ENCODE measurements around the gene NTN3. TPM values are rescaled to one million over a fixed set of nuclear protein-coding genes. Genes with fewer than 3 reads are reported as not detected.
"Not testable (repeated sequence)": the region's sequence is repeated elsewhere in the genome, so short reads cannot be mapped to it uniquely, and the experiment has no call there.

NTN3 gene
- total RNA-seq, 1 experiment from 2014 or later = not detected

- Histone ChIP-seq H3K9me3 (no peaks in the 10 kb centered on the region), H3K27me3 (no peaks in the 10 kb centered on the region), H3K4me3 (no peak overlapping the region), H3K36me3 (peaks cover 90% of the 10 kb centered on the region)
- DNase-seq = no peak
Measured at GRCh38 chr16:2436110-2436509, 35.0 kb upstream of the NTN3 start.

- H3K4me3 ChIP-seq = no peak overlapping the region
- H3K27me3 ChIP-seq = no peaks in the 10 kb centered on the region
- no peak for DNase-seq
- peaks cover 87% of the 10 kb centered on the region for H3K36me3 ChIP-seq
- no peaks in the 10 kb centered on the region for H3K9me3 ChIP-seq
Measured at GRCh38 chr16:2437032-2437790, 33.9 kb upstream of the NTN3 start.

- no peak for DNase-seq
Measured at GRCh38 chr16:2438121-2438520, 33.0 kb upstream of the NTN3 start.

GRCh38 chr16:2439598-2439997 is 31.5 kb upstream of the NTN3 start:
- Histone ChIP-seq H3K4me3 (no peak overlapping the region), H3K36me3 (peaks cover 71% of the 10 kb centered on the region), H3K27me3 (no peaks in the 10 kb centered on the region), H3K9me3 (no peaks in the 10 kb centered on the region)
- no peak for DNase-seq

More at GRCh38 chr16:2438121-2438520, 33.0 kb upstream of the NTN3 start:
- Histone ChIP-seq H3K4me3 (no peak overlapping the region), H3K36me3 (peaks cover 79% of the 10 kb centered on the region), H3K9me3 (no peaks in the 10 kb centered on the region), H3K27me3 (no peaks in the 10 kb centered on the region)

GRCh38 chr16:2441143-2441804 is 29.8 kb upstream of the NTN3 start:
- peaks cover 78% of the 10 kb centered on the region for H3K36me3 ChIP-seq
- H3K4me3 ChIP-seq, DNase-seq, H3K9me3 ChIP-seq, H3K27me3 ChIP-seq: not testable (repeated sequence)

- H3K36me3 ChIP-seq = peaks cover 76% of the 10 kb centered on the region
- no peak for DNase-seq
- no peaks in the 10 kb centered on the region for H3K27me3 ChIP-seq
Measured at GRCh38 chr16:2443555-2443954, 27.5 kb upstream of the NTN3 start.

GRCh38 chr16:2447920-2448583 is 23.0 kb upstream of the NTN3 start:
- Histone ChIP-seq H3K9me3 (no peaks in the 10 kb centered on the region), H3K36me3 (peaks cover 74% of the 10 kb centered on the region), H3K4me3 (no peak overlapping the region), H3K27me3 (no peaks in the 10 kb centered on the region)
- no peak for DNase-seq

More at GRCh38 chr16:2443555-2443954, 27.5 kb upstream of the NTN3 start:
- no peak overlapping the region for H3K4me3 ChIP-seq
- H3K9me3 ChIP-seq = no peaks in the 10 kb centered on the region

GRCh38 chr16:2449118-2449517 is 22.0 kb upstream of the NTN3 start:
- no peak overlapping the region for H3K4me3 ChIP-seq
- H3K36me3 ChIP-seq = peaks cover 79% of the 10 kb centered on the region
- no peaks in the 10 kb centered on the region for H3K27me3 ChIP-seq
- DNase-seq = no peak
- no peaks in the 10 kb centered on the region for H3K9me3 ChIP-seq

GRCh38 chr16:2450535-2450934 is 20.6 kb upstream of the NTN3 start:
- no peaks in the 10 kb centered on the region for H3K27me3 ChIP-seq
- no peak for DNase-seq
- no peaks in the 10 kb centered on the region for H3K9me3 ChIP-seq
- H3K4me3 ChIP-seq = no peak overlapping the region
- peaks cover 82% of the 10 kb centered on the region for H3K36me3 ChIP-seq

- no peak for DNase-seq
- Histone ChIP-seq H3K4me3 (no peak overlapping the region), H3K9me3 (no peaks in the 10 kb centered on the region), H3K36me3 (peaks cover 82% of the 10 kb centered on the region), H3K27me3 (no peaks in the 10 kb centered on the region)
Measured at GRCh38 chr16:2450975-2451381, 20.1 kb upstream of the NTN3 start.

GRCh38 chr16:2451851-2452320 is 19.2 kb upstream of the NTN3 start:
- Histone ChIP-seq H3K9me3 (no peaks in the 10 kb centered on the region), H3K36me3 (peaks cover 82% of the 10 kb centered on the region), H3K4me3 (no peak overlapping the region), H3K27me3 (no peaks in the 10 kb centered on the region)
- no peak for DNase-seq

GRCh38 chr16:2452650-2453049 is 18.4 kb upstream of the NTN3 start:
- no peak for DNase-seq
- Histone ChIP-seq H3K36me3 (peaks cover 84% of the 10 kb centered on the region), H3K27me3 (no peaks in the 10 kb centered on the region), H3K9me3 (no peaks in the 10 kb centered on the region), H3K4me3 (no peak overlapping the region)

- Histone ChIP-seq H3K36me3 (peaks cover 65% of the 10 kb centered on the region), H3K4me3 (no peak overlapping the region), H3K9me3 (no peaks in the 10 kb centered on the region), H3K27me3 (no peaks in the 10 kb centered on the region)
- no peak for DNase-seq
Measured at GRCh38 chr16:2455081-2455845, 15.8 kb upstream of the NTN3 start.

- no peak overlapping the region for H3K4me3 ChIP-seq
- no peak for DNase-seq
- no peaks in the 10 kb centered on the region for H3K9me3 ChIP-seq
- H3K27me3 ChIP-seq = no peaks in the 10 kb centered on the region
- H3K36me3 ChIP-seq = peaks cover 70% of the 10 kb centered on the region
Measured at GRCh38 chr16:2456551-2457153, 14.4 kb upstream of the NTN3 start.

GRCh38 chr16:2457267-2457666 is 13.8 kb upstream of the NTN3 start:
- Histone ChIP-seq H3K9me3 (no peaks in the 10 kb centered on the region), H3K4me3 (no peak overlapping the region), H3K27me3 (no peaks in the 10 kb centered on the region), H3K36me3 (peaks cover 68% of the 10 kb centered on the region)
- DNase-seq = no peak

- Histone ChIP-seq H3K9me3 (no peaks in the 10 kb centered on the region), H3K4me3 (no peak overlapping the region), H3K36me3 (peaks cover 62% of the 10 kb centered on the region), H3K27me3 (no peaks in the 10 kb centered on the region)
- no peak for DNase-seq
Measured at GRCh38 chr16:2457946-2458345, 13.2 kb upstream of the NTN3 start.
